ENCODE data around the gene PFKFB2. TPM values are rescaled to one million over a fixed set of nuclear protein-coding genes. Genes with fewer than 3 reads are reported as not detected.

The PFKFB2 gene
- total and polyA plus RNA-seq, 2 of the 8 experiments (the other 6 are each of a cell fraction or from before 2014, with no cell fraction given) = 6.7 to 19.1 TPM

DNA sequence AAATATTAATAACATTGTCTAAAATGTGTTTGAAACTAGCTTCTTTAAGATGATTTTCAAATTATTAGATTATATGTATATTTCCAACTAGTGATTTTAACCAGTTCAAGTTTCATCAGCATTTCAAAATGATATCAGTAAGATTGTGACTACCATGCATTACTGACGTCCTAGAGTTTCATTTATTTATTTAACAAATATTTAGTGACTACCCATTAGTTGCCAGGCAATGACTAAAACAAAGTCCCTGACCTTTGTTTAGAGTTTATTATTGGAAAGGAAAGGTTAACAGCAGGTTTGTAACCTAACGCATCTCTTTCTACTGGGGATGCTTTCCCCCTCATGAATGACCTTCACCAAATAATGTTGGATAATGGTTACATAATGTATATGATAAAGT, 28.0 kb downstream of the PFKFB2 start (continued):
- TF ChIP-seq RAD21 (IDR thresholded peaks at IDR 0.05 in 1 of 2, conservative IDR thresholded peaks at IDR 0.05 in 1 of 2; ENCODE audit: low read depth in 2 of 2, low read length in 2 of 2) (no peak), TAF1 (IDR thresholded peaks at IDR 0.05; ENCODE audit: low read depth, low read length) (no peak), EGR1 (IDR thresholded peaks at IDR 0.05; ENCODE audit: borderline replicate concordance, low read depth, low read length) (no peak)

All from H1 (cell line).